Adrenal gland (tissue), 5 donors: ENCODE measurements around the gene LRP1-AS.

ENCODE experiments used
- CTCF ChIP-seq, 6 experiments: fragments of 450-650 bp in 4 of 6; fragments of 200-600 bp in 2 of 6; sonication (generic) in 1 of 6; IDR thresholded peaks; 1 replicate in 5 of 6; 2 replicates in 1 of 6; pipeline versions ENCODE4 v1.5.1 to v1.8.0; 2016 to 2021; ENCODE audit warnings: antibody characterized with exemption in 6 of 6, mild to moderate bottlenecking in 2 of 6, moderate library complexity in 1 of 6
- POLR2A ChIP-seq, 2 donors: fragments of 450-650 bp; IDR thresholded peaks; one replicate each; pipeline ENCODE4 v1.6.1; 2017; ENCODE audit warnings: antibody characterized with exemption in 2 of 2, mild to moderate bottlenecking in 2 of 2, moderate library complexity in 1 of 2
- donor health status: DM: no; HTN: no; CAD: no.

- no peak for TF ChIP-seq CTCF (IDR thresholded peaks at IDR 0.05)
- TF ChIP-seq POLR2A (IDR thresholded peaks at IDR 0.05) = no peak
Measured at GRCh38 chr12:57153415-57153997, 6.1 kb upstream of the LRP1-AS start.
